NCI-H2029 treated with DMSO at 0.1 percent for 48 hours (cell line): Measurements from ENCODE around the gene IFT81.
"Not testable (repeated sequence)": the region's sequence is repeated elsewhere in the genome, so short reads cannot be mapped to it uniquely, and the experiment has no call there.

Source experiments
- DNase-seq: peaks from one replicate; lab custom pipeline; 2025; lab: John Stamatoyannopoulos, UW

The IFT81 gene

GRCh38 chr12:110246636-110247339 is 122.6 kb downstream of the IFT81 start:
- DNase-seq: no peak

GRCh38 chr12:110247340-110248095 is 123.4 kb downstream of the IFT81 start:
- DNase-seq: no peak

- no peak for DNase-seq
Observed at GRCh38 chr12:110248096-110248447, 123.9 kb downstream of the IFT81 start.

- DNase-seq: no peak
Observed at GRCh38 chr12:110249105-110249504, 124.9 kb downstream of the IFT81 start.

- no peak for DNase-seq
Observed at GRCh38 chr12:110249716-110250225, 125.6 kb downstream of the IFT81 start.

GRCh38 chr12:110251381-110251780 is 127.2 kb downstream of the IFT81 start:
- DNase-seq: no peak

GRCh38 chr12:110252716-110253115 is 128.6 kb downstream of the IFT81 start:
- DNase-seq: no peak

- DNase-seq: no peak
Observed at GRCh38 chr12:110253176-110253575, 129.0 kb downstream of the IFT81 start.

GRCh38 chr12:110254971-110255540 is 130.9 kb downstream of the IFT81 start:
- DNase-seq: peak; percentile 54

- not testable (repeated sequence) for DNase-seq
Observed at GRCh38 chr12:110255890-110256456, 131.8 kb downstream of the IFT81 start.

GRCh38 chr12:110256780-110257431 is 132.7 kb downstream of the IFT81 start:
- no peak for DNase-seq

- DNase-seq: no peak
Observed at GRCh38 chr12:110258466-110258865, 134.3 kb downstream of the IFT81 start.

- DNase-seq: no peak
Observed at GRCh38 chr12:110262442-110263388, 138.6 kb downstream of the IFT81 start.

- no peak for DNase-seq
Observed at GRCh38 chr12:110266381-110266960, 142.3 kb downstream of the IFT81 start.

- no peak for DNase-seq
Observed at GRCh38 chr12:110266980-110267620, 142.9 kb downstream of the IFT81 start.
